H1 (cell line): ENCODE measurements around the gene KRTAP4-12. TPM values are rescaled to one million over a fixed set of nuclear protein-coding genes. Genes with fewer than 3 reads are reported as not detected.

ENCODE experiments used
- EP300 ChIP-seq, 2 experiments: IDR thresholded peaks; 1 replicate in 1 of 2; 2 replicates in 1 of 2; pipeline ENCODE4 v1.6.1; 2011 to 2012; ENCODE audit warnings: low read depth in 2 of 2, low read length in 2 of 2, mild to moderate bottlenecking in 2 of 2, borderline replicate concordance in 1 of 2, inconsistent platforms in 1 of 2, moderate library complexity in 1 of 2
- FOSL1 ChIP-seq: IDR thresholded peaks from 2 replicates; pipeline ENCODE4 v1.6.1; 2011; ENCODE audit warnings: mild to moderate bottlenecking, low read depth, low read length, moderate library complexity; ENCODE audit not compliant: insufficient read depth
- PHF8 ChIP-seq: fragments of 200-600 bp; sonication (generic); conservative IDR thresholded peaks from 2 replicates; pipeline ENCODE4 v1.7.1; 2012; ENCODE audit warnings: low read depth, mild to moderate bottlenecking, inconsistent platforms, low read length, moderate library complexity
- SUZ12 ChIP-seq: fragments of 200-600 bp; sonication (generic); IDR thresholded peaks from 2 replicates; pipeline ENCODE4 v1.6.1; 2012; ENCODE audit warnings: mild to moderate bottlenecking, inconsistent platforms, low read length, moderate library complexity, mixed read lengths
- polyA plus RNA-seq, 7 experiments: library from polyadenylated mRNA; depleted of rRNA in 3 of 7; stranded (reverse) in 5 of 7; unstranded in 2 of 7; fragments of >200 nt in 5 of 7; fragments of 200-250 nt in 2 of 7; gene quantifications; 1 replicate in 5 of 7; 2 replicates in 1 of 7; 4 replicates in 1 of 7; pipeline versions ENCODE4 v1.2.1 to v1.2.3, GENCODE V29; 2011 to 2013; ENCODE audit warnings: missing spikeins in 2 of 7, mixed read lengths in 2 of 7
- total RNA-seq: library from RNA; stranded (reverse); fragmentation: NEBNext Ultra II Directional; extraction: Animal tissue kit (Norgen Biotek cat#: 25700); gene quantifications from 2 replicates; pipeline ENCODE4 v1.2.1, GENCODE V29; 2021
- TF ChIP-seq, protein P1 (sequence below), 3 experiments: IDR thresholded peaks; 1 replicate in 2 of 3; 2 replicates in 1 of 3; pipeline versions ENCODE4 v1.5.1 to v1.6.1; 2011; ENCODE audit warnings: low read length in 3 of 3, mild to moderate bottlenecking in 3 of 3, inconsistent platforms in 2 of 3, low read depth in 1 of 3, moderate library complexity in 1 of 3; ENCODE audit not compliant: insufficient read depth in 1 of 3; ENCODE audit errors: control extremely low read depth in 1 of 3

The KRTAP4-12 gene
- total and polyA plus RNA-seq, 2 of the 8 experiments (the other 6 are each of a cell fraction or from before 2014, with no cell fraction given): not detected

DNA sequence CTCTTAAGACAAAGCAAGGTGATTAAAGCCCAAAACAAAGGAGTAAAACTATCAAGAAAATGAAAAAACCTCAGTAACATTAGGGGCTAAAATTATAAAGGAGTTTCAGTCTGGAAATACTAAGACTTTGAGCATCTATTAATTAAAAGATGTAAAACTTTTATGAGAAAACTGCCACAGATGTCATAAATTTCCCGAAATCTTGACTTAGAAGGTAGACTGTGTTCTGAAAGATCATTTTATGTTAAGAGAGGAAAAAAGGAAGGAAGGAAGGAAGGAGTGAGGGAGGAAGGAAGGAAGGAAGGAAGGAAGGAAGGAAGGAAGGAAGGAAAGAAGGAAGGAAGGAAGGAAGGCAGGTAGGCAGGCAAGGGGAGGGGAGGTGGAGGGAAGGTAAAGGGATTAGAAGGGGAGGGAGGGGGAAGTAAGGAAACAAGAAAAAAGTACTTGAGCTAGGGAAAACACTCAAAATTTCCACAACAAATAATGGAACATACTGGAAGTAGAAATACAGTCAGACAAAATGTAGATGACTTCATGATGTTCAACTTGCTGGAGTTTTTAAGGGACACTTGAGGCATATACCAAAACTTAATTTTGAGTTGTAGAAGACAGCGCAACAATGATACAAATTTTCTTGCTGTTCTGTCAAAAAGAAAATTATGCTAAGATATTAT lies 23.7 kb upstream of the KRTAP4-12 start (continued):
- TF ChIP-seq EP300 (IDR thresholded peaks at IDR 0.05; ENCODE audit: borderline replicate concordance in 1 of 2, low read depth in 2 of 2, low read length in 2 of 2) (no peak), SUZ12 (no peak), PHF8 (no peak), FOSL1 (no peak)
- TF ChIP-seq, protein P1, sequence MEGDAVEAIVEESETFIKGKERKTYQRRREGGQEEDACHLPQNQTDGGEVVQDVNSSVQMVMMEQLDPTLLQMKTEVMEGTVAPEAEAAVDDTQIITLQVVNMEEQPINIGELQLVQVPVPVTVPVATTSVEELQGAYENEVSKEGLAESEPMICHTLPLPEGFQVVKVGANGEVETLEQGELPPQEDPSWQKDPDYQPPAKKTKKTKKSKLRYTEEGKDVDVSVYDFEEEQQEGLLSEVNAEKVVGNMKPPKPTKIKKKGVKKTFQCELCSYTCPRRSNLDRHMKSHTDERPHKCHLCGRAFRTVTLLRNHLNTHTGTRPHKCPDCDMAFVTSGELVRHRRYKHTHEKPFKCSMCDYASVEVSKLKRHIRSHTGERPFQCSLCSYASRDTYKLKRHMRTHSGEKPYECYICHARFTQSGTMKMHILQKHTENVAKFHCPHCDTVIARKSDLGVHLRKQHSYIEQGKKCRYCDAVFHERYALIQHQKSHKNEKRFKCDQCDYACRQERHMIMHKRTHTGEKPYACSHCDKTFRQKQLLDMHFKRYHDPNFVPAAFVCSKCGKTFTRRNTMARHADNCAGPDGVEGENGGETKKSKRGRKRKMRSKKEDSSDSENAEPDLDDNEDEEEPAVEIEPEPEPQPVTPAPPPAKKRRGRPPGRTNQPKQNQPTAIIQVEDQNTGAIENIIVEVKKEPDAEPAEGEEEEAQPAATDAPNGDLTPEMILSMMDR (IDR thresholded peaks at IDR 0.05; ENCODE audit: control extremely low read depth in 1 of 3, insufficient read depth in 1 of 3, low read depth in 1 of 3, low read length in 3 of 3): no peak
